KMS-11 (cell line): ENCODE measurements around the gene SOX11.

ENCODE experiments used
- H2AFZ ChIP-seq: fragments of 200-600 bp; sonication (generic); 2 replicates; pipeline ENCODE4 v1.6.1; 2016; ENCODE audit warnings: antibody characterized with exemption, mixed run types, low read depth
- H3K27ac ChIP-seq: fragments of 200-600 bp; sonication (generic); 2 replicates; pipeline ENCODE4 v1.6.1; 2016; ENCODE audit warnings: mild to moderate bottlenecking, mixed run types
- H3K27me3 ChIP-seq: fragments of 200-600 bp; sonication (generic); 2 replicates; pipeline ENCODE4 v1.6.1; 2017; ENCODE audit warnings: mild to moderate bottlenecking, low read depth, mixed run types, moderate library complexity; ENCODE audit not compliant: insufficient read depth
- H3K36me3 ChIP-seq: fragments of 200-600 bp; sonication (generic); 2 replicates; pipeline ENCODE4 v1.6.1; 2017; ENCODE audit warnings: mild to moderate bottlenecking, mixed run types; ENCODE audit not compliant: insufficient read depth
- H3K4me1 ChIP-seq: fragments of 200-600 bp; sonication (generic); 2 replicates; pipeline ENCODE4 v1.6.1; 2016; ENCODE audit warnings: mild to moderate bottlenecking, low read depth, mixed run types; ENCODE audit not compliant: poor library complexity, severe bottlenecking
- H3K4me2 ChIP-seq: fragments of 200-600 bp; sonication (generic); 2 replicates; pipeline ENCODE4 v1.7.0; 2016; ENCODE audit warnings: mild to moderate bottlenecking, mixed run types
- H3K4me3 ChIP-seq: fragments of 200-600 bp; sonication (generic); IDR thresholded peaks from 2 replicates; pipeline ENCODE4 v1.6.1; 2017; ENCODE audit warnings: low read depth, low read length, mixed read lengths; ENCODE audit not compliant: insufficient read depth
- H3K79me2 ChIP-seq: fragments of 200-600 bp; sonication (generic); 2 replicates; pipeline ENCODE4 v1.6.1; 2016; ENCODE audit warnings: low read depth, mixed run types; ENCODE audit not compliant: insufficient read depth
- H3K9ac ChIP-seq: fragments of 200-600 bp; sonication (generic); 2 replicates; pipeline ENCODE4 v1.6.1; 2016; ENCODE audit warnings: mild to moderate bottlenecking, mixed run types
- H4K20me1 ChIP-seq: fragments of 200-600 bp; sonication (generic); 2 replicates; pipeline ENCODE4 v1.6.1; 2016; ENCODE audit warnings: mild to moderate bottlenecking, mixed run types; ENCODE audit not compliant: insufficient read depth
- TF ChIP-seq, protein P1 (sequence below): fragments of 200-600 bp; sonication (generic); conservative IDR thresholded peaks from 2 replicates; pipeline ENCODE4 v1.6.1; 2017; ENCODE audit warnings: low read depth, mild to moderate bottlenecking, antibody characterized with exemption, low read length, moderate library complexity, mixed read lengths

SOX11 gene

DNA sequence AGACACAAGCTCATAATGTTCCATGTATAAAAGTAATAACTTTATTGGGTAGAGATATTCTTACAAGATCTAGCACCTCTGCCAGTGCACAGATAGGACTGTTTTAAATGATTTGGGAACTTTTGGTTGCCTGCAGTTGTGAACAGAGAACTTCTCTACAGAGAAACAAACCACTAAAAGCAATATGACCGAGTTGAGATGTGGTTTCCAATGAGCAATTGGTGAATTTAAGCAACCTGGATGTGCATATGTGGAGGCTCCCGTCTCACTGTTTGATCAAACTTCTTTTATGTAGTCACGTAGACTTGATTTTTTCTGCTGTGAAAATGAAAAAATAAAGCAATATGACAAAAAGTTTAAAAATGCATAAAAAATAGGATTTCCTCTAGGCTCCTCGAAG lies 7.8 kb downstream of the SOX11 start:
- peak overlapping the region; percentile 74; the same call in 1 of the 2 replicates for H3K9ac ChIP-seq
- H3K4me2 ChIP-seq = peak overlapping the region; percentile 37
- no peak overlapping the region for H2AFZ ChIP-seq
- TF ChIP-seq, protein P1, sequence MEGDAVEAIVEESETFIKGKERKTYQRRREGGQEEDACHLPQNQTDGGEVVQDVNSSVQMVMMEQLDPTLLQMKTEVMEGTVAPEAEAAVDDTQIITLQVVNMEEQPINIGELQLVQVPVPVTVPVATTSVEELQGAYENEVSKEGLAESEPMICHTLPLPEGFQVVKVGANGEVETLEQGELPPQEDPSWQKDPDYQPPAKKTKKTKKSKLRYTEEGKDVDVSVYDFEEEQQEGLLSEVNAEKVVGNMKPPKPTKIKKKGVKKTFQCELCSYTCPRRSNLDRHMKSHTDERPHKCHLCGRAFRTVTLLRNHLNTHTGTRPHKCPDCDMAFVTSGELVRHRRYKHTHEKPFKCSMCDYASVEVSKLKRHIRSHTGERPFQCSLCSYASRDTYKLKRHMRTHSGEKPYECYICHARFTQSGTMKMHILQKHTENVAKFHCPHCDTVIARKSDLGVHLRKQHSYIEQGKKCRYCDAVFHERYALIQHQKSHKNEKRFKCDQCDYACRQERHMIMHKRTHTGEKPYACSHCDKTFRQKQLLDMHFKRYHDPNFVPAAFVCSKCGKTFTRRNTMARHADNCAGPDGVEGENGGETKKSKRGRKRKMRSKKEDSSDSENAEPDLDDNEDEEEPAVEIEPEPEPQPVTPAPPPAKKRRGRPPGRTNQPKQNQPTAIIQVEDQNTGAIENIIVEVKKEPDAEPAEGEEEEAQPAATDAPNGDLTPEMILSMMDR = no peak
- no peaks in the 10 kb centered on the region for H4K20me1 ChIP-seq
- peak overlapping the region; percentile 93 for H3K27ac ChIP-seq
- H3K4me3 ChIP-seq = no peak overlapping the region
- no peaks in the 10 kb centered on the region; the same call in 1 of the 2 replicates for H3K79me2 ChIP-seq
- H3K4me1 ChIP-seq = no peaks in the 10 kb centered on the region
- no peaks in the 10 kb centered on the region for H3K36me3 ChIP-seq
- no peaks in the 10 kb centered on the region for H3K27me3 ChIP-seq

DNA sequence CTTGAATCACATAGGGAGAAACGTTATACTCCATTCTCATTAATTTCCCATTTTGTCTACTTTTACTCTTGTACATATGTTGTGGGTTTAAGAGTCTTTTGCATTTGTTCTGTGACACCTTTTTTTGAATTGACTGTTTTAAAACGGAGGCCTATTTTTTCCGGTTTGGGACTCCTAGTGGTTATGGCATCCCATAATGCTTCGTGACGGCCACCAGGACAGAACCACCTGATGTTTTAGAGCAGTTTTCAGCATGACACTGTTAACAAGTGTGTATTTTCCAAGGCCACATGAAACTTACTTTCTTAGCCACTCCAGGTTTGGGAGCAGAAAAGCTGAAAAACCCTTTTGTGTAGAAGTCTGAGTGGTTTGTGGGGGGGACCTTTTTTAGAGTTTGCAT lies 8.4 kb downstream of the SOX11 start:
- Histone ChIP-seq H3K4me3 (no peak overlapping the region), H3K27ac (peak overlapping the region; percentile 93), H3K27me3 (no peaks in the 10 kb centered on the region), H3K36me3 (no peaks in the 10 kb centered on the region), H2AFZ (no peak overlapping the region), H3K4me1 (no peaks in the 10 kb centered on the region), H3K79me2 (no peaks in the 10 kb centered on the region; the same call in 1 of the 2 replicates), H3K9ac (no peak overlapping the region; the same call in 1 of the 2 replicates), H4K20me1 (no peaks in the 10 kb centered on the region), H3K4me2 (peak overlapping the region; percentile 37; the same call in 1 of the 2 replicates)
- TF ChIP-seq, protein P1 = no peak

DNA sequence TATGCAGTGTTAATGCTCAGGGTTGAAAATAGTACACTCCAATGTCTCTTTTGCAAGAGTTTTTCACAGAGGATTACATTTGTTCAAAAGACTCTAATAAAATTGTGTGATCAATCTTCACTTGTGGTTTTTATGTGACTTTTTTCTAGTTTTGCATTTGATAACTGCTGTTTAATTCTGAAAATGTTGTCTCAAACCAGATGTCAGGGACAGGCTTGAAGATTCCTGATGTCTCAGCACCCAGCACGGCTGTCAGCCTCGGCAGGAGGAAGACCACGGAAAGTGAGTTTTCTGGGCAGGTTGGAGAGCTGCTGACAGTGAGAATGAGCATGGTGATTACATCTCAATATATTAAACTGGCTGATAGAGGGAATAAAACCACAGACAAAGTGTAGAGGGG lies 9.1 kb downstream of the SOX11 start:
- no peaks in the 10 kb centered on the region; the same call in 1 of the 2 replicates for H3K79me2 ChIP-seq
- H3K4me2 ChIP-seq = peak overlapping the region; percentile 37; the same call in 1 of the 2 replicates
- H3K27ac ChIP-seq = peak overlapping the region; percentile 93; the same call in 1 of the 2 replicates
- no peak overlapping the region for H3K4me3 ChIP-seq
- no peaks in the 10 kb centered on the region for H3K27me3 ChIP-seq
- H3K4me1 ChIP-seq = no peaks in the 10 kb centered on the region
- H3K9ac ChIP-seq = no peak overlapping the region
- no peak overlapping the region for H2AFZ ChIP-seq
- no peaks in the 10 kb centered on the region for H4K20me1 ChIP-seq
- TF ChIP-seq, protein P1 = no peak
- H3K36me3 ChIP-seq = no peaks in the 10 kb centered on the region

DNA sequence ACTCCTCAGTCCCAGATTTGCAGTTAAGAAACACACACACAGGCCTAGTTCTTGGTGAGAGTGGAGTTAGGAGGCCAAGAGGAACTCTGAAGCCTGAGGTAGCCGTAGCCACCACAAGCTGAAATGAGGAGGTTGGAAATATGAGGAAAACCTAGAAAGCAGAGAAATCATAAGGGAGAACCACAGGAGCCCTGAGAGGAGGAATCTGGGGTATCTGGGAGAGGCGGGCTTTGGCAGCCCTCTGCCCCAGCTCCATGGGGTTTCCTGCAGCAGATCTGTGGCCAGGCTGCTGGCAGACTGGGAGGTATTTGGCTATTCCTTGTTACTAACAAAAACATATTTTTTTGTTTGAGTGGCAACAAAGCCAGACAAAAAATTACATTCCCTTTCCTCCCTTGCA lies 11.0 kb downstream of the SOX11 start:
- no peak overlapping the region for H2AFZ ChIP-seq
- TF ChIP-seq, protein P1 = no peak
- H3K79me2 ChIP-seq = no peaks in the 10 kb centered on the region; the same call in 1 of the 2 replicates
- H3K4me1 ChIP-seq = no peaks in the 10 kb centered on the region
- no peak overlapping the region for H3K27ac ChIP-seq
- no peaks in the 10 kb centered on the region for H3K36me3 ChIP-seq
- H3K4me2 ChIP-seq = no peak overlapping the region
- H3K27me3 ChIP-seq = no peaks in the 10 kb centered on the region
- H4K20me1 ChIP-seq = no peaks in the 10 kb centered on the region
- H3K9ac ChIP-seq = no peak overlapping the region
- no peak overlapping the region for H3K4me3 ChIP-seq
